SJCRH30 (cell line): ENCODE data around the gene MMRN1. TPM values are rescaled to one million over a fixed set of nuclear protein-coding genes. Genes with fewer than 3 reads are reported as not detected.

Experiments used
- DNase-seq, 2 experiments: peaks; one replicate each; pipeline ENCODE4 v3.0.0-alpha.2; 2015 to 2020
- H3K27ac ChIP-seq: fragments of 250-450 bp; sonication (Bioruptor Pico); 2 replicates; pipeline ENCODE4 v1.5.1; 2020; ENCODE audit warnings: mild to moderate bottlenecking, moderate library complexity
- H3K27me3 ChIP-seq: fragments of 250-450 bp; sonication (Bioruptor Pico); 2 replicates; pipeline ENCODE4 v1.5.1; 2020; ENCODE audit warnings: mild to moderate bottlenecking, moderate library complexity
- H3K36me3 ChIP-seq: fragments of 250-450 bp; sonication (Bioruptor Pico); 2 replicates; pipeline ENCODE4 v1.5.1; 2020; ENCODE audit warnings: mild to moderate bottlenecking, moderate library complexity
- H3K4me1 ChIP-seq: fragments of 250-450 bp; sonication (Bioruptor Pico); 2 replicates; pipeline ENCODE4 v1.5.1; 2020; ENCODE audit warnings: mild to moderate bottlenecking, moderate library complexity
- H3K4me3 ChIP-seq: fragments of 250-450 bp; sonication (Bioruptor Pico); 2 replicates; pipeline ENCODE4 v1.5.1; 2020; ENCODE audit warnings: mild to moderate bottlenecking, moderate library complexity
- H3K9me3 ChIP-seq: fragments of 250-450 bp; sonication (Bioruptor Pico); replicated peaks from 2 replicates; pipeline ENCODE4 v1.5.1; 2020; ENCODE audit warnings: mild to moderate bottlenecking, moderate library complexity
- total RNA-seq: library from RNA; depleted of rRNA; stranded (reverse); fragments of >200 nt; shearing (Covaris generic); gene quantifications from 2 replicates; pipeline ENCODE4 v1.2.3, GENCODE V29; 2014; rRNA removed

MMRN1 gene
- total RNA-seq, 1 experiment from 2014 or later: not detected

DNA sequence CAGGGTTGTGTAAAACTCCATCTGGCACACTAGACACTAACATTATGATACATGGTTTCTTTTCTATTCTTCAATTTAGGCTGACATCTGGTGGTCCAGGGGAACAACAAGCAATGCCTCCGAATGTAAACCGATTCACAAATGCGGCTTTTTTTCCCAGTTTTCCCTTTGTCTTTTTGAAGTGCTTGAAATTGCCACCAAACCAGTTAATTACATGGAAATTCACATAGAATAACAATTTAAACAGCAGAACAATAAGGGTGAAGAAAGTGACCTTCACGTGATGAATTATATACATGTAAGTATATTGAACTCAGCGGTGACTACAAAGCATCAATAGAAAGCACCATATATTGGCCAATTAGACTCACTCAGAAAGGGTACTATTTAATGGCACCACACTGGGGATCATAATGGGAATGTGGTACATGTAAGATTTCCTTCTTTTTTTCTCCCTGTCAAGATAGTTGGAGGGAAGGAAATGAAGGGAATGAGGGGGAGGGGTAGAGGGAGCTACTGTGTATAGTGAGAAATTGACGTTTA lies 103.9 kb downstream of the MMRN1 start:
- H3K4me3 ChIP-seq: no peak overlapping the region
- no peaks in the 10 kb centered on the region for H3K9me3 ChIP-seq
- peaks cover 12% of the 10 kb centered on the region for H3K4me1 ChIP-seq
- no peaks in the 10 kb centered on the region for H3K27me3 ChIP-seq
- DNase-seq: no peak
- H3K36me3 ChIP-seq: no peaks in the 10 kb centered on the region
- H3K27ac ChIP-seq: no peak overlapping the region

DNA sequence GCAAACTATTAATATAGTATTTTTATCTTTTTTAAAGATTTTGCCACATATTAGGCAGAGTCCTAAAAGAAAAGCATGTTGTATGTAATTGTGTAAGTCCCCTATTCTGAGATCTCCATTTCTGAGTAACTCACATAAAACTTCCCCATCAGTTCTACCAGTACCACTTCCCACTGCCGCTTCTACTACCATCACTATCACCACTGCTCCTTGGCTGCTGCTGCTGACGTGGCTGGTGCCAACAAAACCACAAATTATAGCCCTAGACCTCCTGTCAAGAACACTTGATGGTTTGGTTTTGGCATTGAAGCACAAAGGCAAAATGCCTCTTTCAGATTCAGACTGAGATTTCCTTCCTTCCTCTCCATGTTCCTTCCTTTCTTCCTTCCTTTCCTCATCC lies 106.4 kb downstream of the MMRN1 start:
- Histone ChIP-seq H3K36me3 (no peaks in the 10 kb centered on the region), H3K9me3 (no peaks in the 10 kb centered on the region), H3K27ac (no peak overlapping the region), H3K27me3 (no peaks in the 10 kb centered on the region), H3K4me3 (no peak overlapping the region), H3K4me1 (no peaks in the 10 kb centered on the region)
- no peak for DNase-seq

DNA sequence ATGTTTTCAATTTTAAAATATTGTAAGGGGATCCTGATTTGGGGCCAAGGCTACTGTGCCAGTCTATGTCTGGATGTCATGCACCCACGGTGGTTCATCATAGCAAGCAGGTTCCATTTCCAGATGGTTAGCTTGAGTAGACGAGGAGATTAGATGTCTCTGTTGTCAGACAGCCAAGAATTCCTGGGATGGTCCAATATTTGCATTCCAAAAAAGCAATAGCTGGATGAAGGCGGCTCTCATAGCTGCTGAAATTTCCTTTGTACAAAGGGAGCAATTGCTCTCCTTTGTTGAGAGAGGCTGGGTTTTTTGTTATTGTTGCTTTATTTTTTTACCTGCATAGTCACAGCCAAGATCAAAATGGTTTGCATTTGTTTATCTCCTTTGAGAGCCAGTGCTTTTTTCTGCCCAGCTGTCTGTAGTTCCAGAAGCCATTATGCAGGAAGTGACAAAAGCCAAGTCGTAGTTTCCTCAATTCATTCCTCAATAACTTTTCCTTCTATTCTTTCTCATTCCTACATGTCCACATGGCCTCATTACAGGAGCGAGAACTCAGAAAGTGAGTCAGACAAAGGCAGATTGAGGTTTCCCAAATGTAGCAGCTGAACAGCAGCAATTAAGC lies 107.9 kb downstream of the MMRN1 start:
- no peaks in the 10 kb centered on the region for H3K36me3 ChIP-seq
- no peaks in the 10 kb centered on the region for H3K27me3 ChIP-seq
- H3K27ac ChIP-seq: no peak overlapping the region
- peak; percentile 16 to 41 for DNase-seq
- H3K4me1 ChIP-seq: no peaks in the 10 kb centered on the region
- no peaks in the 10 kb centered on the region for H3K9me3 ChIP-seq
- no peak overlapping the region for H3K4me3 ChIP-seq

Other genes starting within 250 kb of the MMRN1 start
- gene SNCA, start 57.7 kb upstream of the MMRN1 start, total RNA-seq: 39.2 and 46.6 TPM in 2 replicates
- gene CCSER1, start 232.5 kb downstream of the MMRN1 start, total RNA-seq: 6.6 and 10.1 TPM in 2 replicates